RWPE1 (cell line): ENCODE results near the gene CBX8.

Experiments
- CTCF ChIA-PET: fragments of 350-600 bp; sonication (Branson Sonifier 250); formaldehyde crosslinking; extraction: SDS; loops from one replicate; lab custom pipeline; 2021; lab: Yijun Ruan, JAX
- POLR2A ChIA-PET: fragments of 400-600 bp; formaldehyde crosslinking; extraction: SDS; loops from one replicate; lab custom pipeline; 2020; ENCODE audit warnings: antibody characterized with exemption; ENCODE audit not compliant: low non-redundant PET; lab: Yijun Ruan, JAX
- DNase-seq: peaks from one replicate; pipeline ENCODE4 v3.0.0; 2012; ENCODE audit warnings: low spot score
- H3K27ac ChIP-seq: fragments of 450-650 bp; 2 replicates; pipeline ENCODE4 v1.5.1; 2017
- TF ChIP-seq, protein P1 (sequence below): fragments of 450-650 bp; conservative IDR thresholded peaks from 2 replicates; pipeline ENCODE4 v1.5.1; 2017; ENCODE audit warnings: low read depth, mild to moderate bottlenecking

Gene CBX8

DNA sequence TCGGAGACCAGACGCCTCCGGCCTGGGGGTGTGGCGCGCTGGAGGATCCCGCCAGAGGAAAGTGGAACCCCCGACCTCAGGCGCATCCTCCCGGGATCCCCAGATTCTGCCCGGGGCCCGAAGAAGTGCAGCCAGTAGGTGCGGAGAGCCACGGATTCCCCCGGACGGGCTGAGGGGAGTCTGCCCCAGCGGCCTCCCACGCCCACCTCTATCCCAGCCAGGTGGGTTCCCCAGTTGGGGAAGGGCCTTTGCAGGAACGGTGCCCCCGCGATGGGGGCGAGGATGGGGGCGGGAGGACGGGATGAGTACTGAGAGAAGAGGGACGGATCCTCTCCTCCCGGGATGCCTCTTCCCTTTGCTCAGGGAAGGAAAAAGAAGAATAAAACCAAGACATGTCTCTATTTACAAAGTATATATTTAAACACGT lies 5.1 kb downstream of the CBX8 start:
- ChIA-PET CTCF (interaction anchor here (1.1 kb wide), 1 partner anchor 124 kb away, joined by 3 read pairs; no protein-coding TSS in a partner anchor), POLR2A (no interaction called here)
- H3K27ac ChIP-seq, result no peak overlapping the region
- TF ChIP-seq, protein P1, sequence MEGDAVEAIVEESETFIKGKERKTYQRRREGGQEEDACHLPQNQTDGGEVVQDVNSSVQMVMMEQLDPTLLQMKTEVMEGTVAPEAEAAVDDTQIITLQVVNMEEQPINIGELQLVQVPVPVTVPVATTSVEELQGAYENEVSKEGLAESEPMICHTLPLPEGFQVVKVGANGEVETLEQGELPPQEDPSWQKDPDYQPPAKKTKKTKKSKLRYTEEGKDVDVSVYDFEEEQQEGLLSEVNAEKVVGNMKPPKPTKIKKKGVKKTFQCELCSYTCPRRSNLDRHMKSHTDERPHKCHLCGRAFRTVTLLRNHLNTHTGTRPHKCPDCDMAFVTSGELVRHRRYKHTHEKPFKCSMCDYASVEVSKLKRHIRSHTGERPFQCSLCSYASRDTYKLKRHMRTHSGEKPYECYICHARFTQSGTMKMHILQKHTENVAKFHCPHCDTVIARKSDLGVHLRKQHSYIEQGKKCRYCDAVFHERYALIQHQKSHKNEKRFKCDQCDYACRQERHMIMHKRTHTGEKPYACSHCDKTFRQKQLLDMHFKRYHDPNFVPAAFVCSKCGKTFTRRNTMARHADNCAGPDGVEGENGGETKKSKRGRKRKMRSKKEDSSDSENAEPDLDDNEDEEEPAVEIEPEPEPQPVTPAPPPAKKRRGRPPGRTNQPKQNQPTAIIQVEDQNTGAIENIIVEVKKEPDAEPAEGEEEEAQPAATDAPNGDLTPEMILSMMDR, result no peak
- no peak for DNase-seq

DNA sequence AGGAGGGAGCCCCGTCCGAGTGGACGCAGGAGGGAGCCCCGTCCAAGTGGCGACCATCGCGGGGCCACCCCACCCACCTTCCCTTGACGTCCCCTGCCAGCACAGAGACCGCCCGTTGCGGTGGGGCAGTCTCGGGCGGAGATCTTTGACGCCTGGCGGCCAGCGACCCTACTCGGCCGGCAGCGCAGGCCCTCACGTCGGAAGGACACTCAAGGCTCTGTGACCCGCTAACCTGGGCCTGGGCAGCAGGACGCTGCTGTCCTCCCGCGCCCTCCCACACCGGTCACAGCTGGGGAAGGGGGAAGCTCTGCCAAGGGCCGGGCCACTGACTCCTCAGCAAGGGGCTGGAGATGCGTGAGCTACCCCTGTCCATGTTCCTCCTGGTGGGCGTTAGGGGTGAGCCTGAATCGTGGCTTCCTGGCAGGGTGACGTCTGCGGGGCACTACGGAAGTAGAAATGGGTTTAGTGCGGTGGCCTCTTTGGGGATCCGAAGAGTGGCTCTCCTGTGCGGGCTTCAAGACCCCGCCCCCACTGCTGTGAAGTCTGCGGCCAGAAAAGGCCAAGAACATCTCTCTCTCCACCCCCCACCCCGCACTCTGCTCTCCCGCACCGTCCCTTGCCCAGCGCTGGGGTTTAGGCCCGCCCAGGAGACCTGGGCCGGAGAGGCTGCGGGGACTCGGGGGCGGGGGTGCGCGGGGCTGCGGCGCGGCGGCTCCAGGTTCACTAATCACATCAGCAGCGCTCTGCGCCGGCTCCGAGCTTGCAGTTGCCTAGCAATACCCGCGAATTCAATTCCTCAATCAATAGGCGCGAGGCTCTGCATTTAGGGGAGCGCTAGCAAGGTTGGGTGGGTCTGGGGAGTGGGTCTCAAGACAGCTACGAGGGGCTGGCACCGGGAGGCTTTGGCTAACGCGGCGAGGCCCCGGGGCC lies 5.8 kb downstream of the CBX8 start:
- TF ChIP-seq, protein P1, result no peak
- no peak overlapping the region for H3K27ac ChIP-seq
- ChIA-PET CTCF (interaction anchor here (0.6 to 1.8 kb wide), 7 partner anchors 13 to 202 kb away, joined by 3 to 6 read pairs (median 4); no protein-coding TSS in a partner anchor), POLR2A (no interaction called here)
- no peak for DNase-seq

DNA sequence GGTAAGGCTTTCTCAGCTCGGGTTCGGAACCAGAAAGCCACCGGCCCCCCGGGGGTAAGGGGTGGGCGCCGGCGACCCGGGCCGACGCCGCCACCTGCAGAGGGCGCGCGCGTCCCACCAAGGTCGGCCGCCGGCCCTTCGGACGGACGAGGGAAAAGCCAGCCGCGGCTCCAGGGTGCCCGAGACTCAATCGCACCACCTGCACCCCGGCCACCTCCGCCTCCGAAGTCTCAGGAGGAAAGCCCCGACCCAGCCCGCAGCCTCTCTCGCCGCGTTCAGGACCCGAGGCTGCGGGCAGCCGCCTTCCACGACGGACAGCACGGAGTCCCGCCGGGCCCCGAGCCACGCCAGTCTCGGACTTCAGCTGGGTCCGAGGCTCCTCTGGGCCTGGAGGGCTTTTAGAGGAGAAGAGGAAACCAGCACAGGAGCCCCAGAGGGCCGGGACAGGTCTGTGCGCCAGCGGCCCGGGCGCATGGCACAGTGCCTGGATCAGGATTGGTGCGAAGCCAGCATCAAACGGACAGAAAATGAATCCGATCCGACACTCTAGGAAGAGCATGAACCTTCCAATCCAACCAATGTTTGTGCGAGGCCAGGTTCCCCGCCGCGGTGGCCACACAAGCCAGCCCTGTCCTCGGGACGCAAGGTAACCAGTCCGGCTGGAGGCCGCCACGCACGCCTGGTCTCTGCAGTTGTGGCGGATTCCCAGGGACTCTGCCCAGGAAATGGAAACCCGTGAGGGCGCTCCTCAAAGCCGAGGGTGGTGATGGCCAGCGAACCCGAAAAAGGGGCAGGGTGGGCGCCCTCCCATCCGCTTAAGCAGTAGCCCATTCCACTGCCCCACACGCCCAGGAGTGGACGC lies 6.7 kb downstream of the CBX8 start:
- TF ChIP-seq, protein P1, result peak; percentile 91
- POLR2A ChIA-PET, result no interaction called here
- CTCF ChIA-PET, result interaction anchor here (0.6 to 1.8 kb wide), 9 partner anchors 13 to 215 kb away, joined by 3 to 6 read pairs (median 4); no protein-coding TSS in a partner anchor
- no peak overlapping the region for H3K27ac ChIP-seq
- DNase-seq, result no peak

DNA sequence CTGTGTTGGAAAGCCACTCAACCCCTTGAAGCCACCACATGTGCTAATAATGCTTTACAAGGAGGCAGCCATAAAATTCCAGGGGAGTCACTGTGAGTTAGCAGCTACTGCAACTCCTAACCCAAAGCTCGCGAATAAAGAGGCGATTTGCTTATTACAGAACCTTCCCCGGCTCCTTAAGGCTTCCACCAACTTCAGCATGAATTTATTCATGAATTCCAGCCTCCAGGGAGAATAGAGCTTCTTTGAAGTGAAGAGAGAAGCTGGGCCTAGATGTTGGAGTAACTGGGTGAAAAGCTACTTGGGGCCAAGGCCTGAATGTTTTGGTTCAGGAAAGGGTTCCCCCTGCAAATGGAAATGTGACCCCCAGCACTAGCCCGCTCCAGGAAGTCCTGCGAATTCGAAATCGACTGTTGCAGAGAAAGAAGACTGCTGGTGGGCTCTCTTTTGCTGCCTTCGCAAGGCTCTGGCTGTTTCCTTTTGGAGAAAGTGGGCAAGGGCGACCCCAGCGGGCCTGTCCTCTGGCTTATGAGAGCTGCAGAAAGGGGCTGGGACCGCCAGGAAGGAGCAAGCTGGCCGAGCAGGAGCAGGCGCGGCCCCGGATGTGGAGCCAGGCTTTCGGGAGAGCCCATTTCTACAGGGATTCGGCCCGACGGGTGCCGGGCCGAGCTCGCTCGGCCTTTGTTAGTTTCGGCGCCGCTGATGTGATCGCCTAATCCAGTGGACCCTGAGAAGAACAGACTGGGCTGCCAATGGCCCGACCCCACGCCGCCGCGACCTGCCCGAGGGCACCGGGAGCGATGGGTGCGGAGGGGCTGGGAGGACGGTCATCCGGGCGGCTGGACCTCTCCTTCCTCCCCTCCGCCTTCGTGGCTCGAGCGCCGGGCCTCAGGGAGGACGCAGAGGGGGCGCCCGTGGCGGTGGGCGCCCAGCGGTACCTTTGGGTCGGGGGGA lies 7.6 kb downstream of the CBX8 start:
- no peak for DNase-seq
- ChIA-PET POLR2A (no interaction called here), CTCF (interaction anchor here (0.7 to 1.8 kb wide), 7 partner anchors 11 to 216 kb away, joined by 3 to 6 read pairs (median 4); no protein-coding TSS in a partner anchor)
- H3K27ac ChIP-seq, result no peak overlapping the region
- TF ChIP-seq, protein P1, result no peak

DNA sequence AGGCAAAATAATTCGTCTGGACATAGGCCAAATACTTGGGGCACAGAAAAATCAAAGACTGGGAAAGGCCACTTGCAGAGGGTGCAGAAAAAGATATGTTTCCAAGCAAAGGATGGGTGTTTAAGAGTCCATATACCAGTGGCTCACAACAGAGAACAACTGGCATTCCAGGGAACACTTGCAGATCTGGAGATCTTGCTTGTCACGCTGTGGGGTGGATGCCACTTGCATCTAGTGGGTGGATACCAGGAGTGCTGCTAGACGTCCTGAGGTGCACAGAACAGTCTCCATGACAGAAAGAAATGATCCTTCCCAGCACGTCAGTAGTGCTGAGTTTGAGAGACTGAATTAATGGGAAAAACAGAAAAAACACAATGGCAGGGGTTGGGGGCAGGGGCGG lies 8.4 kb downstream of the CBX8 start:
- POLR2A ChIA-PET, result no interaction called here

More for the DNA sequence above, 8.4 kb downstream of the CBX8 start:
- TF ChIP-seq, protein P1, result no peak
- CTCF ChIA-PET, result interaction anchor here (1.0 to 1.3 kb wide), 3 partner anchors 10 to 23 kb away, joined by 3 to 4 read pairs (median 3); no protein-coding TSS in a partner anchor
- no peak for DNase-seq
- no peak overlapping the region for H3K27ac ChIP-seq
